Trophoblast cell (in vitro differentiated cells and primary cell): Measurements from ENCODE around the gene CRB3.

Source experiments
- DNase-seq, 2 donors: peaks; one replicate each; pipeline ENCODE4 v3.0.0-alpha.2; 2016
- H2AFZ ChIP-seq: 2 replicates; pipeline ENCODE4 v1.6.1; 2013; ENCODE audit warnings: low read length, moderate library complexity, mild to moderate bottlenecking; ENCODE audit not compliant: insufficient read depth, poor library complexity
- H2AK5ac ChIP-seq: 2 replicates; pipeline ENCODE4 v1.6.1; 2013; ENCODE audit warnings: mild to moderate bottlenecking, low read length
- H2BK120ac ChIP-seq: 2 replicates; pipeline ENCODE4 v1.6.1; 2013; ENCODE audit warnings: low read length, mild to moderate bottlenecking, moderate library complexity; ENCODE audit not compliant: insufficient read depth, poor library complexity
- H2BK12ac ChIP-seq: 2 replicates; pipeline ENCODE4 v1.6.1; 2013; ENCODE audit warnings: mild to moderate bottlenecking, low read length, moderate library complexity
- H2BK5ac ChIP-seq: 2 replicates; pipeline ENCODE4 v1.6.1; 2013; ENCODE audit warnings: low read length, low read depth, moderate library complexity, mild to moderate bottlenecking; ENCODE audit not compliant: poor library complexity
- H3K14ac ChIP-seq: 2 replicates; pipeline ENCODE4 v1.6.1; 2013; ENCODE audit warnings: mild to moderate bottlenecking, low read length
- H3K18ac ChIP-seq: 2 replicates; pipeline ENCODE4 v1.6.1; 2013; ENCODE audit warnings: mild to moderate bottlenecking, low read length
- H3K23ac ChIP-seq: 2 replicates; pipeline ENCODE4 v1.6.1; 2013; ENCODE audit warnings: low read length
- H3K27ac ChIP-seq: 2 replicates; pipeline ENCODE4 v1.5.1; 2013; ENCODE audit warnings: low read depth, mild to moderate bottlenecking, inconsistent platforms, low read length, moderate library complexity
- H3K27me3 ChIP-seq: 2 replicates; pipeline ENCODE4 v1.6.1; 2013; ENCODE audit warnings: inconsistent platforms, mild to moderate bottlenecking, low read length, moderate library complexity; ENCODE audit not compliant: insufficient read depth
- H3K36me3 ChIP-seq, 2 experiments: 1 replicate in 1 of 2; 2 replicates in 1 of 2; pipeline ENCODE4 v1.6.1; 2013; ENCODE audit warnings: low read length in 2 of 2, mild to moderate bottlenecking in 2 of 2, moderate library complexity in 1 of 2; ENCODE audit not compliant: insufficient read depth in 2 of 2, control insufficient read depth in 1 of 2
- H3K4ac ChIP-seq: 2 replicates; pipeline ENCODE4 v1.6.1; 2013; ENCODE audit warnings: low read depth, mild to moderate bottlenecking, low read length, moderate library complexity
- H3K4me1 ChIP-seq, 2 experiments: 1 replicate in 1 of 2; 2 replicates in 1 of 2; pipeline ENCODE4 v1.6.1; 2013; ENCODE audit warnings: low read length in 2 of 2, mild to moderate bottlenecking in 2 of 2, moderate library complexity in 1 of 2; ENCODE audit not compliant: insufficient read depth in 2 of 2, control insufficient read depth in 1 of 2
- H3K4me2 ChIP-seq: 2 replicates; pipeline ENCODE4 v1.6.1; 2013; ENCODE audit warnings: inconsistent platforms, mild to moderate bottlenecking, low read length, moderate library complexity
- H3K4me3 ChIP-seq: 2 replicates; pipeline ENCODE4 v1.5.1; 2013; ENCODE audit warnings: mild to moderate bottlenecking, low read depth, low read length, inconsistent platforms
- H3K79me1 ChIP-seq: one replicate; pipeline ENCODE4 v1.6.1; 2013; ENCODE audit warnings: low read length
- H3K79me2 ChIP-seq: 2 replicates; pipeline ENCODE4 v1.6.1; 2013; ENCODE audit warnings: low read length, mild to moderate bottlenecking; ENCODE audit not compliant: control insufficient read depth, insufficient read depth, poor library complexity
- H3K9ac ChIP-seq: 2 replicates; pipeline ENCODE4 v1.6.1; 2013; ENCODE audit warnings: mild to moderate bottlenecking, low read length
- H3K9me3 ChIP-seq: 2 replicates; pipeline ENCODE4 v1.6.1; 2013; ENCODE audit warnings: low read depth, mild to moderate bottlenecking, control low read depth, inconsistent platforms, low read length; ENCODE audit not compliant: insufficient read depth
- H4K12ac ChIP-seq: 2 replicates; pipeline ENCODE4 v1.6.1; 2013; ENCODE audit warnings: low read depth, mild to moderate bottlenecking, low read length, moderate library complexity
- H4K8ac ChIP-seq: 2 replicates; pipeline ENCODE4 v1.6.1; 2013; ENCODE audit warnings: low read depth, mild to moderate bottlenecking, low read length, moderate library complexity
- H4K91ac ChIP-seq: one replicate; pipeline ENCODE4 v1.6.1; 2013; ENCODE audit warnings: low read depth, mild to moderate bottlenecking, low read length, moderate library complexity
- WGBS: extraction: QIAGEN DNeasy Blood & Tissue Kit; methylation state at CpG from one replicate; pipeline ENCODE4 v1.1.7; 2013; ENCODE audit warnings: missing lambda C conversion rate; ENCODE audit not compliant: insufficient read length, insufficient coverage; ENCODE audit errors: extremely low coverage; 5-methylcytosine and 5-hydroxymethylcytosine counted together

The CRB3 gene

GRCh38 chr19:6455924-6456323 lies 8.1 kb upstream of the CRB3 start:
- H3K27me3 ChIP-seq, result no peaks in the 10 kb centered on the region
- H3K9ac ChIP-seq, result no peak overlapping the region
- no peak overlapping the region for H3K27ac ChIP-seq
- H2AK5ac ChIP-seq, result no peak overlapping the region
- no peak overlapping the region for H3K23ac ChIP-seq
- H2BK120ac ChIP-seq, result no peak overlapping the region
- peaks cover 9% of the 10 kb centered on the region for H3K9me3 ChIP-seq
- H3K18ac ChIP-seq, result no peak overlapping the region
- no peak for DNase-seq
- peaks cover 2% of the 10 kb centered on the region for H3K79me1 ChIP-seq
- peaks cover 3% of the 10 kb centered on the region for H3K79me2 ChIP-seq
- no peak overlapping the region for H3K4me2 ChIP-seq
- H3K4me3 ChIP-seq, result peak overlapping the region; percentile 20
- H3K14ac ChIP-seq, result no peak overlapping the region
- no peak overlapping the region for H4K91ac ChIP-seq
- WGBS, result no CpG with 5 or more reads among the region's 15 CpGs
- peaks cover 15% of the 10 kb centered on the region in 2 experiments for H3K36me3 ChIP-seq
- peaks cover 7 to 9% of the 10 kb centered on the region in 2 experiments for H3K4me1 ChIP-seq
- H2BK5ac ChIP-seq, result no peak overlapping the region
- no peak overlapping the region for H2BK12ac ChIP-seq
- no peak overlapping the region for H3K4ac ChIP-seq
- H4K12ac ChIP-seq, result no peak overlapping the region
- H4K8ac ChIP-seq, result no peak overlapping the region
- no peak overlapping the region for H2AFZ ChIP-seq

- WGBS, result no CpG with 5 or more reads among the region's 17 CpGs
- Histone ChIP-seq H4K12ac (no peak overlapping the region), H2BK12ac (no peak overlapping the region), H3K36me3 (peaks cover 13 to 15% of the 10 kb centered on the region in 2 experiments), H4K91ac (no peak overlapping the region), H2AK5ac (no peak overlapping the region), H3K79me2 (peaks cover 3% of the 10 kb centered on the region), H3K14ac (no peak overlapping the region), H3K4me2 (no peak overlapping the region), H3K4me3 (no peak overlapping the region), H3K4ac (no peak overlapping the region), H2AFZ (no peak overlapping the region), H3K9ac (no peak overlapping the region), H3K4me1 (peaks cover 7 to 9% of the 10 kb centered on the region in 2 experiments), H3K27ac (no peak overlapping the region), H3K18ac (no peak overlapping the region), H3K27me3 (no peaks in the 10 kb centered on the region), H3K23ac (no peak overlapping the region), H2BK5ac (no peak overlapping the region), H3K9me3 (peaks cover 9% of the 10 kb centered on the region), H3K79me1 (peaks cover 2% of the 10 kb centered on the region), H2BK120ac (no peak overlapping the region), H4K8ac (no peak overlapping the region)
- no peak for DNase-seq
These were observed 5.9 kb upstream of the CRB3 start for GRCh38 chr19:6457958-6458694.

DNA sequence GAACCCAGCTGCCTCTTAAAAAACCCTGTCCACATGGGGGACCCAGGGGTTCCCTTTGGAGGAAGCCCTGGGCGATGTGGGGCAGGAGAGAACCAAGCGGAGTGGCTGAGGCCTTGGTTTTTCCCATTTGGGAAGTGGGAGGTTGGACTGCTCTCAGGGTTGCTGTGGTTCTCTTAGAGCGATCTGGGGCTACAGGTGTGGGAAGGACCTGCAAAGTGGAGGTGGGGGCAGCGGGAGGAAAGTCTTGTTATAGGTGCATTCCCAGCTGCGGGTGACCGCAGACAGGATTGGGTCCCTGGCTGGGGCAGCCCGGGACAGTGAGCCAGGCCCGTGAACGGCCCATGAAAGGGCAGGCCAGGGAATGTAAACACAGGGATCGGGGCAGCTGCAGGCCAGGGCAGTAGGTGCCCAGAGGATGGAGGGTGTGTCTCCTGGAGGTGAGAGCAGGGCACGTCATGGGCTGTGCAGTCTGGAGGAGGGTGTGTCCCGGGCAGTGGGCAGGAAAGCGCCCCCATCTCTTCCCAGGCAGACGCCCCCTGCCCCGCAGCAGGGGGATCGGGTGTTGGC lies 5.3 kb upstream of the CRB3 start:
- peaks cover 3% of the 10 kb centered on the region for H3K79me2 ChIP-seq
- H3K79me1 ChIP-seq, result peaks cover 2% of the 10 kb centered on the region
- peak in 1 of 2 donors; percentile 9 for DNase-seq
- peaks cover 12 to 13% of the 10 kb centered on the region in 2 experiments for H3K36me3 ChIP-seq
- H2AFZ ChIP-seq, result peak overlapping the region; percentile 68
- peaks cover 8 to 9% of the 10 kb centered on the region in 2 experiments for H3K4me1 ChIP-seq
- no peak overlapping the region for H3K4ac ChIP-seq
- H3K14ac ChIP-seq, result peak overlapping the region; percentile 24
- no peak overlapping the region for H2BK12ac ChIP-seq
- H2BK120ac ChIP-seq, result no peak overlapping the region
- WGBS, result no CpG with 5 or more reads among the region's 16 CpGs
- H3K4me2 ChIP-seq, result peak overlapping the region; percentile 92
- H4K8ac ChIP-seq, result no peak overlapping the region
- H2AK5ac ChIP-seq, result peak overlapping the region; percentile 0
- no peak overlapping the region for H3K23ac ChIP-seq
- H4K91ac ChIP-seq, result no peak overlapping the region
- peak overlapping the region; percentile 48 for H4K12ac ChIP-seq
- H3K27me3 ChIP-seq, result no peaks in the 10 kb centered on the region
- H2BK5ac ChIP-seq, result no peak overlapping the region
- peak overlapping the region; percentile 48 for H3K9ac ChIP-seq
- peak overlapping the region; percentile 74 for H3K4me3 ChIP-seq
- H3K9me3 ChIP-seq, result peaks cover 8% of the 10 kb centered on the region
- peak overlapping the region; percentile 5 for H3K18ac ChIP-seq
- H3K27ac ChIP-seq, result no peak overlapping the region

GRCh38 chr19:6459262-6460098 lies 4.6 kb upstream of the CRB3 start, which contains the start of gene SLC25A23:
Gene SLC25A23, minus strand, starts transcription at chr19:6459792. Its CDS starts 164 bp downstream, at chr19:6459628.
- peak within 1 kb of the TSS; percentile 47 for H2BK120ac ChIP-seq
- peaks cover 7% of the 10 kb centered on the region for H3K79me2 ChIP-seq
- H3K36me3 ChIP-seq, result peaks cover 5 to 6% of the 10 kb centered on the region in 2 experiments
- H4K91ac ChIP-seq, result peak within 1 kb of the TSS; percentile 14
- no peak within 1 kb of the TSS for H3K27ac ChIP-seq
- peak; percentile 20 to 55 for DNase-seq
- H3K18ac ChIP-seq, result peak within 1 kb of the TSS; percentile 69
- H2BK5ac ChIP-seq, result peak within 1 kb of the TSS; percentile 23
- H3K4ac ChIP-seq, result no peak within 1 kb of the TSS
- no peaks in the 10 kb centered on the region for H3K27me3 ChIP-seq
- H4K8ac ChIP-seq, result peak within 1 kb of the TSS; percentile 55
- H3K4me2 ChIP-seq, result peak within 1 kb of the TSS; percentile 92
- H4K12ac ChIP-seq, result peak within 1 kb of the TSS; percentile 48
- peak within 1 kb of the TSS; percentile 46 for H3K14ac ChIP-seq
- H3K4me3 ChIP-seq, result peak within 1 kb of the TSS; percentile 80
- peak within 1 kb of the TSS; percentile 0 for H2AK5ac ChIP-seq
- H3K79me1 ChIP-seq, result peaks cover 6% of the 10 kb centered on the region
- peak within 1 kb of the TSS; percentile 68 for H2AFZ ChIP-seq
- WGBS, result no CpG with 5 or more reads among the region's 70 CpGs
- H3K9me3 ChIP-seq, result peaks cover 1% of the 10 kb centered on the region
- H3K9ac ChIP-seq, result peak within 1 kb of the TSS; percentile 48
- peak within 1 kb of the TSS; percentile 11 for H2BK12ac ChIP-seq
- H3K23ac ChIP-seq, result no peak within 1 kb of the TSS
- H3K4me1 ChIP-seq, result peaks cover 10 to 16% of the 10 kb centered on the region in 2 experiments
